Central memory CD8-positive, alpha-beta T cell (primary cell): ENCODE measurements around the gene FAM90A26.
"Not testable (repeated sequence)": the region's sequence is repeated elsewhere in the genome, so short reads cannot be mapped to it uniquely, and the experiment has no call there.

Experiments used
- ATAC-seq: fragments of 150-1000 bp; cut with Tn5 transposase; replicated peaks from 2 replicates; pipeline ENCODE4 v1.10.0; 2022; ENCODE audit warnings: mild to moderate bottlenecking, moderate FRiP score, moderate number of reproducible peaks; ENCODE audit not compliant: poor library complexity, severe bottlenecking; ENCODE audit errors: extremely low read depth
- DNase-seq, 2 donors: peaks; one replicate each; pipeline ENCODE4 v3.0.0; 2021; ENCODE audit warnings: low spot score in 2 of 2
- H3K27ac Mint-ChIP-seq: one replicate; pipeline ENCODE4 v1.8.0; 2022; ENCODE audit warnings: low read depth, mild to moderate bottlenecking, moderate library complexity, mixed read lengths
- H3K27me3 Mint-ChIP-seq: one replicate; pipeline ENCODE4 v1.8.0; 2022; ENCODE audit warnings: mixed read lengths
- H3K36me3 Mint-ChIP-seq: one replicate; pipeline ENCODE4 v1.8.0; 2022; ENCODE audit warnings: mild to moderate bottlenecking, moderate library complexity, mixed read lengths; ENCODE audit not compliant: insufficient read depth
- H3K4me1 Mint-ChIP-seq: one replicate; pipeline ENCODE4 v1.8.0; 2022; ENCODE audit warnings: mixed read lengths
- H3K4me3 Mint-ChIP-seq: one replicate; pipeline ENCODE4 v1.8.0; 2022; ENCODE audit warnings: mild to moderate bottlenecking, moderate library complexity, mixed read lengths
- H3K9me3 Mint-ChIP-seq: one replicate; pipeline ENCODE4 v1.8.0; 2022; ENCODE audit warnings: mixed read lengths

FAM90A26 gene

DNA sequence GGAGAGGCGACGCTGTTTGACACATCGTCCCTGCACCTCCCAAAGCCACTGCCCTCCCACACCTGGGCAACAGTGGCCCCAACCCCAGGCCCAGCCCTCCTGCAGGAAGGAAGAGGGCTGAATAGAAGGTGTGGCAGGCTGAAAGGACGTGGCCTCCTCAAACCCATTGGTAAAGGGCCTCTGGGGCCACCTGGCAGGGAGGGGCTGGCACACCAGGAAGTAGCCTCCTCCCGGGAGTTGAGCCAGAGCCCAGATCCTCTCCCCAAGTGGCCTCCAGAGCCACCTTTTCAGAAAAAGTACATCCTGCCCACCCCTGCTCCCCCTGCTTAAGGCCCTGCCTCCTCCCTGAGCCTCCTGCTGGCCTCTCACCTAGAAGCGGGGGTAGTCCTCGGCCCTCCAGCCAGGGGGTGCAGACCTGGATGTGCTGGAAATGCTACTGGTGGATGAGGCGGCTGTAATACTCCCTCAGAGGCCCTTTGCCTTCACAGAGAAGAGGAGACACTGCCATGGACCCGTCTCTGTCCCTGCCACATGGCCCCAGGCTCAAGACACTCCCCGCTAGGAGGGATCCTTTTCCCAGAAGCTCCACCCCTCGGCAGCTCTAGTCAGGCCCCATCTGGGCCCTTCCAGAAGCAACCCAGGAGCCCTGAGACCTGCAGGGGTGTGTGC, at the start of gene FAM90A26:
TSS of gene FAM90A26 (plus strand) at position 619 of the 669 bp plus-strand sequence. CDS start 2,764 bp downstream, outside the sequence.
- not testable (repeated sequence) for H3K36me3 Mint-ChIP-seq, H3K4me1 Mint-ChIP-seq, ATAC-seq, H3K27ac Mint-ChIP-seq, DNase-seq, H3K9me3 Mint-ChIP-seq, H3K27me3 Mint-ChIP-seq, H3K4me3 Mint-ChIP-seq

DNA sequence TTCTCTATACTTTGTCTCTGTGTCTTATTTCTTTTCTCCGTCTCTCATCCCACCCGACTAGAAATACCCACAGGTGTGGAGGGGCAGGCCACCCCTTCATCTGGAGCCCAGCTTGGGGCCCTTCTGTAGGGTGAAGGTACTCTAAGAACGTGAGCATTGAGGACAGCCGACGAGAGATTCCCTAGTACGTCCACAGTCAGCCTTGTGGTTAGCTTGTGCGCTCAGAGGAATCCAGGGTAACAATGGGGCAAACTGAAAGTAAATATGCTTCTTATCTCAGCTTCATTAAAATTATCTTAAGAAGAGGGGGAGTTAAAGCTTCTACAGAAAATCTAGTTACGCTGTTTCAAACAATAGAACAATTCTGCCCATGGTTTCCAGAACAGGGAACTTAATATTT, 47.5 kb upstream of the FAM90A26 start:
- H3K36me3 Mint-ChIP-seq, H3K4me1 Mint-ChIP-seq, DNase-seq, H3K4me3 Mint-ChIP-seq, ATAC-seq, H3K9me3 Mint-ChIP-seq, H3K27ac Mint-ChIP-seq: not testable (repeated sequence)
- peaks cover 56% of the 10 kb centered on the region for H3K27me3 Mint-ChIP-seq

DNA sequence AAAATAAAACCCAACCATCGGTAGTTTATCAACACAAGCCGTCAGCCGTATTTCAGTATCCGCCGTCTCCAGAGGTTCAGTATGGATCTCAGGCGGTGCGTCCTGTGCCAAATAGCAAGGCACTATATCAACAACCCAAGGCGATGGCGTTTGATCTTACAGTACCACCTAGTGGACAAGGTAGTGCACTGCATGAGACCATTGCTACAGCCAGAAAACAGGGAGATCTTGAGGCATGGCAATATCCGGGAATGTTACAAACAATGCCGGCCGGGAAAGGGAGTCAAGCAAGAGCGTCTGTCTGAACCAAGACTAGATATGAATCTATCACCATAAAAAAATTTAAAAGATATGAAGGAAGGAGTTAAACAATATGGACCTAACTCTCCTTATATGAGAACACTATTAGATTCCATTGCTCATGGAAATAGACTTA, 46.6 kb upstream of the FAM90A26 start:
- not testable (repeated sequence) for H3K9me3 Mint-ChIP-seq, ATAC-seq

GRCh38 chr4:9125601-9126161, 44.5 kb upstream of the FAM90A26 start:
- not testable (repeated sequence) for ATAC-seq, H3K36me3 Mint-ChIP-seq, H3K4me1 Mint-ChIP-seq, DNase-seq, H3K4me3 Mint-ChIP-seq, H3K27ac Mint-ChIP-seq, H3K9me3 Mint-ChIP-seq
- peaks cover 36% of the 10 kb centered on the region for H3K27me3 Mint-ChIP-seq

More for the DNA sequence above, 46.6 kb upstream of the FAM90A26 start:
- H3K4me1 Mint-ChIP-seq, H3K4me3 Mint-ChIP-seq, H3K36me3 Mint-ChIP-seq, H3K27ac Mint-ChIP-seq: not testable (repeated sequence)
- DNase-seq, result peak in 1 of 2 donors; percentile 21
- H3K27me3 Mint-ChIP-seq, result peaks cover 47% of the 10 kb centered on the region

DNA sequence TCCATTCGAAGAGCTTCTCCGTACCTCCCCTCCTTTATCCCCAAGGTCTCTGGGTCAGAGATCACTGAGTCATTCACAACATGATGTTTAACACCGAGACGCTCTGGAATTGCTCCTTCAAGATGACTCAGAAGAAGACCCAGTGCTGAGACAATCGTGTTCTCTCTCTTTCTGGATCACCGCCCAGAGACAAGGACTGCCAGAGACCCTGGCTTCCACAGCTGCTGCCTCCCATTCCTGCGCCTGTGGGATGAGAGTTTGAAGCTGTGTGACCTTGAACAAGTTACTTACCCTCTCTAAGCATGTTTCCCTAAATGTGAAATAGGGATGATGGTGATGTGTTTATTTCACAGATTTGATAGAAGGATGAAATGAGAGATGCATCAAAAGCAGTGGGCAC, 38.8 kb upstream of the FAM90A26 start:
- not testable (repeated sequence) for ATAC-seq, H3K27ac Mint-ChIP-seq, H3K27me3 Mint-ChIP-seq, H3K9me3 Mint-ChIP-seq, H3K4me3 Mint-ChIP-seq, H3K36me3 Mint-ChIP-seq, DNase-seq, H3K4me1 Mint-ChIP-seq

GRCh38 chr4:9132849-9133248, 37.4 kb upstream of the FAM90A26 start:
- not testable (repeated sequence) for H3K36me3 Mint-ChIP-seq, DNase-seq, ATAC-seq, H3K4me1 Mint-ChIP-seq, H3K4me3 Mint-ChIP-seq, H3K27ac Mint-ChIP-seq, H3K9me3 Mint-ChIP-seq, H3K27me3 Mint-ChIP-seq

DNA sequence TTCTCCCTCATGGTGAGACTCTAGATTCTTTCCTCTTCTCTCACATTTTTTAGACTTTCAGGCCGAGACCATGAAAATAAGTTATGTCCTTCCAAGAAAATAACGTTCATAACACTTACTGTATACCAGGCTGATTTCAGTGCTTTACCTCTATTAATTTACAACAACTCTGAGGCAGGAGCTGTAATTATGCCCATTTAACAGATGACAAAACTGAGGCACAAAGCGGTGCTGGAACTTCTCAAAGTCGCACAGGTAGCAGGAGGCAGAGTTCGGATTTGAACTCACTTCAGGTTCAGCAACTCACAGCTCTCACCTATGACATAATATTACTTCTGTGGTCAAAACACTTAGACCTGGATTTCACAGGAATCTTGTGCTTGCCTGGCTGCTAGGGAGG, 36.2 kb upstream of the FAM90A26 start:
- not testable (repeated sequence) for H3K4me3 Mint-ChIP-seq, H3K27ac Mint-ChIP-seq, H3K27me3 Mint-ChIP-seq, ATAC-seq, H3K4me1 Mint-ChIP-seq, H3K9me3 Mint-ChIP-seq, DNase-seq, H3K36me3 Mint-ChIP-seq

DNA sequence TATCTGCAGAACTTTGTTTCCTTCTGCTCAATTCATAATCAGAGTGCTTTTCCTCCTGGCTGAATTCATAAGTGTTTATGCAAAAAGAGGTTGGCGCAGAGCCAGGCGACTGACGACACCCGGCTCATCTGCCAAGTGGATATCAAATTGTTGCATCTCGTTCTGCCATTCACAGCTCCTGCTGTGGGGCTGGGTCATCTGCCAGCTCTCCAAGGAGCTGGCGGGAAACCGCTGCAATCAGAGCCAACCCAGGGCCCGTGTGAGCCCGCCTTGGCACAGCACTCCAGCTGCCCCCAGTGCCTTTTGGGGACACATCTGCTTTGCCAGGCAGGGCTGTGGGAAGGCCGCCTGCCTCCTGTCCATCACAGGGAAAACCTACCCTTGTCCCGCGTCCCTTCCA, 35.7 kb upstream of the FAM90A26 start:
- not testable (repeated sequence) for H3K9me3 Mint-ChIP-seq, ATAC-seq, H3K4me1 Mint-ChIP-seq

GRCh38 chr4:9141050-9141449, 29.2 kb upstream of the FAM90A26 start:
- not testable (repeated sequence) for ATAC-seq, H3K27ac Mint-ChIP-seq, H3K4me3 Mint-ChIP-seq, H3K36me3 Mint-ChIP-seq, H3K4me1 Mint-ChIP-seq, H3K27me3 Mint-ChIP-seq, DNase-seq, H3K9me3 Mint-ChIP-seq

More for the DNA sequence above, 35.7 kb upstream of the FAM90A26 start:
- H3K4me3 Mint-ChIP-seq, H3K36me3 Mint-ChIP-seq, H3K27ac Mint-ChIP-seq, H3K27me3 Mint-ChIP-seq, DNase-seq: not testable (repeated sequence)

DNA sequence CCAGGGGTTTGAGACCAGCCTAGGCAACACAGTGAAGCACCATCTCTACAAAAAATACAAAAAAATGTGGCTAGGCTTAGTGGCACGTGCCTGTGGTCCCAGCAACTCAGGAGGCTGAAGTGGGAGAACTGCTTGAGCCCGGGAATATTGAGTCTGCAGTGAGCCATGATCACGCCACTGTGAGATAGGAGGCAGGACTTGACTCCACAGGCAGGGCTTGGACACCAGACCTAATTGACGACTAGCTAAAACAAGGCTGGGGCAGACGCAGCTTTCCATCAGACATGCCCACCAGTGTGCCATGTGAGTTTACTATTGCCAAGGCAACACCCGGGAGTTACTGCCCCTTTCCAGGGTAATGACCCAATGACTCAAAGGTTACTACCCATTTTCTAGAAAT, 27.4 kb upstream of the FAM90A26 start:
- not testable (repeated sequence) for H3K4me3 Mint-ChIP-seq, DNase-seq, H3K27ac Mint-ChIP-seq, H3K9me3 Mint-ChIP-seq, H3K36me3 Mint-ChIP-seq, H3K4me1 Mint-ChIP-seq, ATAC-seq, H3K27me3 Mint-ChIP-seq

DNA sequence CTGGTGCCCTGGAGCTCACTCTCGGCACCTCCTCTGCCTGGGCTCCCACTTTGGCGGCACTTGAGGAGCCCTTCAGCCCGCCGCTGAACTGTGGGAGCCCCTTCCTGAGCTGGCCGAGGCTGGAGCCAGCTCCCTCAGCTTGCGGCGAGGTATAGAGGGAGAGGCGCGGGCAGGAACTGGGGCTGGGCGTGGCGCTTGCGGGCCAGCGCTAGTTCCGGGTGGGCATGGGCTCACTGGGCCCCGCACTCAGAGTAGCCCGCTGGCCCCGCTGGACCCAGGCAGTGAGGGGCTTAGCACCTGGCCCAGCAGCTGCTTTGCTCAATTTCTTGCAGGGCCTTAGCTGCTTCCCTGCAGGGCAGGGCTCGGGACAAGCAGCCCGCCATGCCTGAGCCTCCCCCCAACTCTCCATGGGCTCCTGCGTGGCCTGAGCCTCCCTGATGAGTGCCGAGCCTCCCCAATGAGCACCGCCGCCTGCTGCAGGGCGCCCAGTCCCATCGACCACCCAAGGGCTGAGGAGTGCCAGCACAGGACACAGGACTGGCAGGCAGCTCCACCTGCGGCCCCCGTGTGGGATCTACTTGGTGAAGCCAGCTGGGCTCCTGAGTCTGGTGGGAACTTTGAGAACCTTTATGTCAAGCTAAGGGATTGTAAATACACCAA, 26.7 kb upstream of the FAM90A26 start:
- Mint-ChIP-seq H3K4me3 (no peak overlapping the region), H3K4me1 (no peaks in the 10 kb centered on the region), H3K27me3 (no peaks in the 10 kb centered on the region), H3K27ac (no peak overlapping the region), H3K36me3 (no peaks in the 10 kb centered on the region), H3K9me3 (no peaks in the 10 kb centered on the region)
- DNase-seq (no peak), ATAC-seq (no peak)

- H3K27me3 Mint-ChIP-seq, result no peaks in the 10 kb centered on the region
- H3K9me3 Mint-ChIP-seq, result no peaks in the 10 kb centered on the region
- ATAC-seq (no peak), DNase-seq (no peak)
- H3K4me1 Mint-ChIP-seq, result no peaks in the 10 kb centered on the region
- H3K4me3 Mint-ChIP-seq, result no peak overlapping the region
- no peak overlapping the region for H3K27ac Mint-ChIP-seq
- peaks cover 2% of the 10 kb centered on the region for H3K36me3 Mint-ChIP-seq
Measured at GRCh38 chr4:9146967-9147366, 23.2 kb upstream of the FAM90A26 start.

- not testable (repeated sequence) for H3K27me3 Mint-ChIP-seq, H3K4me3 Mint-ChIP-seq, H3K9me3 Mint-ChIP-seq, DNase-seq, H3K27ac Mint-ChIP-seq, ATAC-seq, H3K36me3 Mint-ChIP-seq, H3K4me1 Mint-ChIP-seq
Measured at GRCh38 chr4:9147368-9147767, 22.8 kb upstream of the FAM90A26 start.
